Stimulated activated CD4-positive, alpha-beta T cell treated with anti-CD3 and anti-CD28 coated beads, Interleukin-4, amount 100 ng/mL, for 48 hours (primary cell): ENCODE measurements around the gene TMEM123.

Experiments used
- DNase-seq, 2 donors: peaks; one replicate each; pipeline ENCODE4 v3.0.0-alpha.2; 2020; ENCODE audit warnings: low read depth in 2 of 2

The TMEM123 gene

DNA sequence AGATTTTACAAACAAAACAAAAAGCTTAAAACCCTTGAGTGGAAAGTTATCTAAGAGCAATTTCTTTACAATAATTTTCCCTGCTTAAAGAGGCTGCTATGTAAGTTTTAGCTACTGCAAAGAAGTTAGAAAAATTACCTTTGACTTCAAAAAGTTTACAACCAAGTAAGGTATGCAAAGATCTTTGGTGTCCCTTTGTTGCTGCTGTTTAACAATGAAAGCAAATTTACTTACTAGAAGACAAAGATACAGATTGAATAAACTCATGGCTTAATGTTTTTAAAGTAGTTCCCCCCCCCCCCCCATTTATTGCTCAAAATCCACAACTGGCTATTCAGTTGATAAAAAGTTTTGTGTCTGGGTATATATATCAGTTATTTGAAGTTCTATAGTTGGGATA is 26.0 kb downstream of the TMEM123 start:
- no peak for DNase-seq

- DNase-seq, result no peak
Observed at GRCh38 chr11:102426000-102426399, 26.6 kb downstream of the TMEM123 start.

DNA sequence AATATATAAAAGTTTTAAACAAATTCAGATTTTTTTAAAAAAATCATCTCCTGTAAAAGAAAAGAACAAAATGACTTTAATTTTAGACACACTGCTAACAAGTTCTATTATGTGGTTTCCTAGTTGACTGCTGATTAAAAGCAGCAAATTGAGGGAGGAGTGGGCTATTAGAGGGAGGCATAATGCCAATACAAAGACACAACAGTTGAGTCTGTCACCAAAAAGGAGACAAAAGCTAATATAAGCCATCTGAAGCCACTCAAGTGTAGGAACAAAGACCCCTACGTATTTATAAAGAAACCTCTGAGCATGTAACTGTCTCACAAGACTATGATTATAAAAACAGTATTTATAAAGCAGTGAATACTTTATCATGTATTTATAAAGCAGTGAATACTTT is 28.6 kb downstream of the TMEM123 start:
- no peak for DNase-seq

DNA sequence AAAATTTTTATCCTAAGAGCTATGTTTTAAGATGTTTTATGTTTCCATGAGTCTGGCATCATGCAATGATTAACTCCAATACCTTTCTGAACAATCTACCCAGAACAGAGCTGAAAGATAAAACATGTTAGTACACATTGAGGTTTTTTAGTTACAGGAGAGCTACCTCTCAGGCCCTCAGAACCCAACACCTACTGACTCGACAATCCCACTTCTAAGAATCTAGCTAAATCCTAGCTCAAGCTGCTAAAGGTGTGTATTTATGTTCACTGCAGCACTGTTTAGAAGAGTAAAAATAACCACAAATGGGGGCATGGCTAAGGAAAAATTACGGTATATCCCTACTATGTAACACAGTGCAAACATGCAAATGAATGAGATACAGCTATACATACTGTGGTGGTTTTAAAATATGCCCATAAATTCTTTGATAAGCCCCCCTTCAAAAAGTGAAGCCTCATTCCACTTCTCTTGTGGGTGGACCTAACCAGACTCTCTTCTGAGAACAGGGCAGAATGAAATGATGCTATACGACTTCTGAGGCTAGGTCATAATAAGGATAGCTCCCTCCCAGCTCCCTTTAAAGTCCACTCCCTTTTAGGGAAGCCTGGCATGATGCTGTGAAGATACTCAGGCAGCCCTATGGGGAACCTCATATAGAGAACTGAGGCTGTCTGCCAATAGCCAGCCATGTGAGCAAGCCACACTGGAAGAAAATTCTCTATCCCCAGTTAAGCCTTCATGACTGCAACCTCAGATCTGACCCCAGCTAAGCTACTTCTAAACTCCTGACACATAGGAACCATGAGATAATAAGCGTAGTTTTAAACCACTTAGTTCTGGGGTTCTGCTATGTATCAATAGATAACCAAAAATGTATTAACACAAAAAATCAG is 29.5 kb downstream of the TMEM123 start:
- no peak for DNase-seq

GRCh38 chr11:102421261-102421660 is 31.3 kb downstream of the TMEM123 start:
- DNase-seq, result no peak

DNA sequence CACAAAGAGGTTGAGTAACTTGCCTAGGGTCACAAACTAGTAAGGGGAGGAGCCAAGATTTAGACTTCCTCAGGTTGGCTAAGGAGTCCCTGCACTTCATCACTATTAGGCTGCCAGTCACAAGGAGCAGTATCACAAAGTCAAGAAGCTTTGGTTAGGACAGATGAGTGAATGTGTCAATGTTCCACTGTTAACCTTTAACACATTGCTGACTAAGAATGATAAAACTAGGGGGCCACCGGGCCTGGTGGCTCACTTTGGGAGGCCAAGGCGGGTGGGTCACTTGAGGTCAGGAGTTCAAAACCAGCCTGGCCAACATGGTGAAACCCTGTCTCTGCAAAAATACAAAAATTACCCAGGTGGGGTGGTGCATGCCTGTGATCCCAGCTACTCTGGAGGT is 32.0 kb downstream of the TMEM123 start:
- DNase-seq, result peak in 1 of 2 donors; percentile 5

GRCh38 chr11:102419181-102419580 is 33.4 kb downstream of the TMEM123 start:
- DNase-seq, result no peak

- DNase-seq, result no peak
Observed at GRCh38 chr11:102416976-102417375, 35.6 kb downstream of the TMEM123 start.

GRCh38 chr11:102415304-102415916 is 37.2 kb downstream of the TMEM123 start:
- no peak for DNase-seq

GRCh38 chr11:102414559-102414958 is 38.0 kb downstream of the TMEM123 start:
- DNase-seq, result no peak

DNA sequence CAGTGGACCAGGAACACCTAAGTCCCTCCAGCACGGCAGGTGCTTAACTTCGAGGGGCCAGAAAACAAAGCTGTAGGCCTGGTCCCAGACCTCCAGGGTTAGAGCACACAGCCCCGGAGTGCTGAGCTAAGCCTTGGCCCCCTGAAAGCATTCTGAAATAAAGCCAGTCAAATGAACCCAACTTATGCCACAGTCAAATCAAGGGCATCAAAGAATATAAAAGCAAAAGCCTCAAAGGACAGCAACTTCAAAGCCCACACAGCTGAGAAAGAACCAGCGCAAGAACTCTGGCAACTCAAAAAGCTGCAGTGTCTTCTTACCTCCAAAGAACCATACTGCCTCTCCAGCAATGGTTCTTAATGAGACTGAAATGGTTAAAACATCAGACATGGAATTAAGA is 39.1 kb downstream of the TMEM123 start:
- DNase-seq, result no peak

- DNase-seq, result no peak
Observed at GRCh38 chr11:102411142-102411541, 41.4 kb downstream of the TMEM123 start.

DNA sequence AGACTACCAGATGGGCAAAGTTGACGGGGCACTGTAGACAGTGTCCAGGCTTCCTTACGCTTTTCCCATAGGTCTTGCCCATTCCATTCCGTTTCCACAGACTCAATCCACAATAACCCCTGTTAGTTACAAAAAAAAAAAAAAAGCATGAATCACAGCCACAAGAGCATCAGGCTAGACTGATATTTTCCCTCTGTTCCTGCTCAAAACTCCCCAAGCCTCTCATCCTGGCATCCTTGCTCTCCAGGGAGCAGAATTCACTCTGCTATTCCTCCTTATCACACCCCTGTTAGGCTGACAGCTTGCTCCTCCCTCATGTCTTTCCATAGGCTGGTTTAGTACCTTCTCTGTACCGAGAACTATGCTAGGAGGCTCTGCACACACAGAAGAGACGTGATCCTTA is 42.2 kb downstream of the TMEM123 start:
- no peak for DNase-seq

- no peak for DNase-seq
Observed at GRCh38 chr11:102408339-102408738, 44.2 kb downstream of the TMEM123 start.

DNA sequence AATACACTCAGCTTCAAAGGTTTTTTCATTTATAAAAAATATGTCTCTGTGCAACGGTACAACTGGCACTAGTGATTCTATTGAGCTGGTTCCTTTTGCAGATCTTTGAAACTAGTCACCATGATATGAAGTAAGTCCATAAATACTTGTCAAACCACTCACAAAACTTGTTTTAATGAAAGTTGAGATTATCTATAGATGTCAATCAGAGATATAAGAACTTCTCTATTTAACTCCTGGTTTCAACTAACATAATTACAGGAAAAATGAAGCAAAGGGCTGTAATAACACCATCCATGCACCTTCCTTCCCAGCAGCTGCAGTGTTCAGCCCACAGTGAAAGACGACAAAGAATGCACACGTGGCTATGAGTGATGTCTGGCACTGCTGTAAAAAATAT is 44.7 kb downstream of the TMEM123 start:
- no peak for DNase-seq

GRCh38 chr11:102406099-102406498 is 46.5 kb downstream of the TMEM123 start:
- no peak for DNase-seq

DNA sequence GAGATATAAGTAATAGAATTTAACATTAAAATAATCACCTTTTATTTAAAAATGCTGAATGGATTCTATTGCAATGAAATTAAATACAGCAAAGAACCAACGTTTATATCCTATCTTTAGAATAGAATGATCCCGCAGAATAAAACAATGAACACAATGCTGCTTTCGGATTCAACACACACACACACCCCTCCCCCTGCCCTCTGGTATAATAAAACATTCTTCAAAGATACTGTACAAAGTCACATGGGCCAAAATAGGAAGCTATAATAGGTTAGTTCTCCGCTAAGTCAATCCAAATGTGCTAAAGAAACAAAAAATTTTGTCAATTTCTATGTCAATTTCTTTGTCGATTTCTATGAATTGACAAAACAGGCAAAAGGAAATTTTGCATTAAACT is 47.1 kb downstream of the TMEM123 start:
- DNase-seq, result no peak

- DNase-seq, result no peak
Observed at GRCh38 chr11:102402548-102402947, 50.0 kb downstream of the TMEM123 start.

- DNase-seq, result no peak
Observed at GRCh38 chr11:102401905-102402304, 50.7 kb downstream of the TMEM123 start.

- DNase-seq, result no peak
Observed at GRCh38 chr11:102400603-102401002, 52.0 kb downstream of the TMEM123 start.

DNA sequence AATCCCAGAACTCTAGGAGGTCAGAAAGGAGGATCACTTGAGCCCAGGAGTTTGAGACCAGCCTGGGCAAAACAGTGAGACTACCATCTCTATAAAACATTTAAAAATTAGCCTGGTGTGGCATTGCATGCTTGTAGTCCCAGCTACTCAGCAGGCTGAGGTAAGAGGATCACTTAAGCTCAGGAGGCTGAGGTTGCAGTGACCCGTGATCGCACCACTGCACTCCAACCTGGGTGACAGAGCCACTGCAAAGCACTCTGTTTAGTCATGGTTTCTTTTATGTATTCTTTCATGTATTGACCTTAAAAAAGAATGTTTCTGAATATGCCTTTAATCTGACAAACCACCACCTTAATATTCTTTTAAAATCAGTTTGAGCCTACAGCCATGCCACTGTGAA is 53.4 kb downstream of the TMEM123 start:
- DNase-seq, result no peak

DNA sequence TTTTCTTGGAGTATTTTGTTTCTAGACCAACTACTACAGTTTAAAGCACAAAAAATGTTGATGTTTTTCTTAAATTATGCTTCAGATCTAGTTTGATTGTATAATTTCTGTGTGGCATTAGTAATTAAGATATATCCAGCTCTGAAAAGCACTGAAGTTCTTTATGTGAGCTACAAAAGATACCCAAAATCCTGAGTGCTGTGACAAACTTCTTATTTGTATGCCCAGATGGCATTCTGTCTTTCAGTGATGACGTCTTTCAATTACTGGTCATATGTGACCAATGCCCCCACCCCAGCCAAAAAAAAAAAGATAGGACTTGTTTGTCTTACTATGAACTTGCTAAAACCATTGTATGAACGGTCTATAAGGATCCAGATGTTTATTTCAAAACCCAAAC is 54.3 kb downstream of the TMEM123 start:
- DNase-seq, result no peak
